Smooth muscle cell (in vitro differentiated cells): ENCODE data around the gene RFPL4A. TPM values are rescaled to one million over a fixed set of nuclear protein-coding genes. Genes with fewer than 3 reads are reported as not detected.
"Not testable (repeated sequence)": the region's sequence is repeated elsewhere in the genome, so short reads cannot be mapped to it uniquely, and the experiment has no call there.

Experiments used
- DNase-seq: peaks from one replicate; lab custom pipeline; 2025; ENCODE audit not compliant: unreplicated experiment; lab: John Stamatoyannopoulos, UW
- H2AFZ ChIP-seq: fragments of 200-600 bp; sonication (generic); 2 replicates; pipeline ENCODE4 v1.6.0; 2016; ENCODE audit warnings: antibody characterized with exemption, low read depth, mild to moderate bottlenecking
- H3F3A ChIP-seq: fragments of 200-600 bp; sonication (generic); 2 replicates; pipeline ENCODE4 v1.6.0; 2017; ENCODE audit warnings: antibody characterized with exemption, low read depth
- H3K27ac ChIP-seq: fragments of 200-600 bp; sonication (generic); 2 replicates; pipeline ENCODE4 v1.5.1; 2016; ENCODE audit warnings: low read depth, mild to moderate bottlenecking
- H3K27me3 ChIP-seq: fragments of 200-600 bp; sonication (generic); 2 replicates; pipeline ENCODE4 v1.6.1; 2016; ENCODE audit warnings: low read depth, mild to moderate bottlenecking
- H3K36me3 ChIP-seq: fragments of 200-600 bp; sonication (generic); 2 replicates; pipeline ENCODE4 v1.5.1; 2016; ENCODE audit warnings: low read depth
- H3K4me1 ChIP-seq: fragments of 200-600 bp; sonication (generic); 2 replicates; pipeline ENCODE4 v1.5.1; 2016; ENCODE audit warnings: low read depth
- H3K4me2 ChIP-seq: fragments of 200-600 bp; sonication (generic); 2 replicates; pipeline ENCODE4 v1.6.0; 2016; ENCODE audit warnings: mild to moderate bottlenecking
- H3K4me3 ChIP-seq: fragments of 200-600 bp; sonication (generic); 2 replicates; pipeline ENCODE4 v1.5.1; 2016; ENCODE audit warnings: mild to moderate bottlenecking
- H3K79me2 ChIP-seq: fragments of 200-600 bp; sonication (generic); 2 replicates; pipeline ENCODE4 v1.6.0; 2016; ENCODE audit warnings: low read depth, mild to moderate bottlenecking
- H3K9ac ChIP-seq: fragments of 200-600 bp; sonication (generic); 2 replicates; pipeline ENCODE4 v1.6.0; 2016; ENCODE audit warnings: low read depth
- H3K9me3 ChIP-seq: fragments of 200-600 bp; sonication (generic); replicated peaks from 2 replicates; pipeline ENCODE4 v1.5.1; 2016; ENCODE audit warnings: low read depth
- H4K20me1 ChIP-seq: fragments of 200-600 bp; sonication (generic); 2 replicates; pipeline ENCODE4 v1.6.0; 2016; ENCODE audit warnings: low read depth
- WGBS: methylation state at CpG from one replicate; pipeline ENCODE4 v1.1.7; 2016; ENCODE audit warnings: low lambda C conversion rate; 5-methylcytosine and 5-hydroxymethylcytosine counted together
- polyA plus RNA-seq: library from polyadenylated mRNA; unstranded; fragments of >200 nt; fragmentation: Nextera tagmentation; extraction: Ambion mirVana; gene quantifications from 2 replicates; pipeline ENCODE4 v1.2.1, GENCODE V29; 2016
- total RNA-seq: library from RNA; depleted of rRNA; stranded (reverse); fragments of >200 nt; gene quantifications from 2 replicates; pipeline ENCODE4 v1.2.3, GENCODE V29; 2014
- TF ChIP-seq, protein P1 (sequence below): fragments of 200-600 bp; sonication (generic); IDR thresholded peaks from 2 replicates; pipeline ENCODE4 v1.5.1; 2017; ENCODE audit warnings: borderline replicate concordance, mild to moderate bottlenecking, antibody characterized with exemption; ENCODE audit not compliant: insufficient read depth, poor library complexity, severe bottlenecking

RFPL4A gene
- total RNA-seq: not detected in 2 replicates
- not detected in 2 replicates for polyA plus RNA-seq

DNA sequence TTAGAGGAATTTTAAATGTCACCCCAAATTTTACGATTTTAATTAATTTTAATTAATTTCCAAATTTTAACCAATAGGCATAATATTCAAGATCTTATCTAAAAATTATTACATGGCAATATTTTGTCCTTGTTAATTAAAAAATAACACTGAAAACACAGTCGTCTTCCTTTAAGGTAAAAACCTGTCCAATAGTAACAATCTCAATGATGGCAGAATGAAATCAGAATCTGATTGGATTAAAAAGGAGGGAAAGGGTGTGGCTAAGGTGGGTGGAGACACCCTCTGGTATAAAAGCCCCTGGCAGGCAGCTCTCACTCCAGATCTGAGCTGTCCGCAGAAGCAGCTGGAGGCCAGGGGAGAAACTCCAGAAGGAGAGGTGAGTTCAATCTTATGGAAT lies at the start of gene RFPL4A:
Gene RFPL4A, plus strand, starts transcription at position 301 of the 400 bp plus-strand sequence. CDS start 2,704 bp downstream, outside the sequence.
- WGBS: 80% methylated on average over 3 of the region's 3 CpGs
- not testable (repeated sequence) for H3K79me2 ChIP-seq, H3K4me1 ChIP-seq, H3K4me2 ChIP-seq, H3K27ac ChIP-seq, H3F3A ChIP-seq, H4K20me1 ChIP-seq, H3K4me3 ChIP-seq, H3K27me3 ChIP-seq, DNase-seq, H3K9me3 ChIP-seq, H3K9ac ChIP-seq, H3K36me3 ChIP-seq, H2AFZ ChIP-seq

DNA sequence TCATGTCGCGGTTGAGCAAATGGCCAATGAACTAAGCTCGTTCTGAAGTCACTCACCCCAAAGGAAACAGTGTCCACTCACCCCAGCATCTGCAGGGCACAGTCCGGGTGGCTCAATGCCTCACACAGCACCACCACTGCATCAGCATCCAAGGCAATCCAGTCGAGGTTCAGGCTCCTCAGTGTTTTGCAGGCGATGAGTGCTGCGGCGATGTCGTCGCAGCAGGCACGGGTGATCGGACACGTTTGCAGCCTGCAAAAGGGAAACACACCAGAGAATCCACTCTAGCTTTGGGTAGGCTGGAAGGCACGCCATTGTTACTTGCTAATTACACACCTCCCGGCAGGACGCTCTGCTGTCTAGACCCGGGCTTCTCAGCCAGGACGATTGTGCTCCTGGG lies 47.2 kb upstream of the RFPL4A start:
- Histone ChIP-seq H3K4me1 (no peaks in the 10 kb centered on the region), H2AFZ (no peak overlapping the region), H4K20me1 (no peaks in the 10 kb centered on the region), H3K4me3 (no peak overlapping the region), H3K4me2 (no peak overlapping the region), H3F3A (no peaks in the 10 kb centered on the region), H3K9ac (no peak overlapping the region), H3K27ac (no peak overlapping the region), H3K27me3 (no peaks in the 10 kb centered on the region), H3K9me3 (no peaks in the 10 kb centered on the region), H3K79me2 (no peaks in the 10 kb centered on the region), H3K36me3 (no peaks in the 10 kb centered on the region)
- TF ChIP-seq, protein P1, sequence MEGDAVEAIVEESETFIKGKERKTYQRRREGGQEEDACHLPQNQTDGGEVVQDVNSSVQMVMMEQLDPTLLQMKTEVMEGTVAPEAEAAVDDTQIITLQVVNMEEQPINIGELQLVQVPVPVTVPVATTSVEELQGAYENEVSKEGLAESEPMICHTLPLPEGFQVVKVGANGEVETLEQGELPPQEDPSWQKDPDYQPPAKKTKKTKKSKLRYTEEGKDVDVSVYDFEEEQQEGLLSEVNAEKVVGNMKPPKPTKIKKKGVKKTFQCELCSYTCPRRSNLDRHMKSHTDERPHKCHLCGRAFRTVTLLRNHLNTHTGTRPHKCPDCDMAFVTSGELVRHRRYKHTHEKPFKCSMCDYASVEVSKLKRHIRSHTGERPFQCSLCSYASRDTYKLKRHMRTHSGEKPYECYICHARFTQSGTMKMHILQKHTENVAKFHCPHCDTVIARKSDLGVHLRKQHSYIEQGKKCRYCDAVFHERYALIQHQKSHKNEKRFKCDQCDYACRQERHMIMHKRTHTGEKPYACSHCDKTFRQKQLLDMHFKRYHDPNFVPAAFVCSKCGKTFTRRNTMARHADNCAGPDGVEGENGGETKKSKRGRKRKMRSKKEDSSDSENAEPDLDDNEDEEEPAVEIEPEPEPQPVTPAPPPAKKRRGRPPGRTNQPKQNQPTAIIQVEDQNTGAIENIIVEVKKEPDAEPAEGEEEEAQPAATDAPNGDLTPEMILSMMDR: no peak
- DNase-seq: no peak
- WGBS: 88% methylated on average over 18 of the region's 18 CpGs

DNA sequence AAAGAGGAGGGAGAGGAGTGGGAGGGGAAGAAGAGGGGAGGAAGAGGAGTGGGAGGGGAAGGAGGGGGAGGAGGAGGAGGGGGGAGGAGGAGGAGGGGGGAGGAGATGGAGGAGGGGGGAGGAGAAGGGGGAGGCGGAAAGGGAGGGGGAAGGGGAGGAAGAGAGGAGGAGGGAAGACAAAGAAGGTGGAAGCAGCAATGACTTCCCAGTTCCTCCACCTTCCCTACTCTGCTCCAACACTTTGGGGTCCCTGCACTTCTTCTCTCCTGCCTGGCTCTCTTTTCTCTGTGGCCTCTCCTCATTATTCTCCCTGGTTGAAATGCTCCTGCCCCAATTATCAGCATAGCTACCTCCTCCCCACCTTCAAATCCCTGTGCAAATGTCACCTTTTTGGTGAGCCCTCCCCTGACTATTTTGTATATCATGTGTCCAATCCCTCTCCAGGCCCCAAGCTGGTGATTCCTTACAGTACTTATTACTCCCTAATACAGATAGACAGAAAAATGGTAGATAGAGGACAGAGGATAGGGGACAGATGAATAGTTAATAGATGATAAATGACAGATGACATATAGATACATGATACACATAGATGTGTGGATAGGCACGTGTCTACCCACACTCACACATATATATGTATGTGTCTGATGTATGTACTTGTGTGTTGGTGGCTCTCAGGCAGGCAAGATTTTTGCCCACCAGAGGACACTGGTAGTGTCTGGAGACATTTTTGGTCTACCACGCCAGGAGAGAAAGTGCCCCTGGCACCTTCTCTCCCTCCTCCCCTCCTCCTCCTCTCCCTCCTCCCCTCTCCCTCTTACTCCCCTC lies 45.9 kb upstream of the RFPL4A start:
- H3K36me3 ChIP-seq: no peaks in the 10 kb centered on the region
- WGBS: 81% methylated on average over 2 of the region's 3 CpGs
- no peak overlapping the region for H3K9ac ChIP-seq
- no peaks in the 10 kb centered on the region for H3F3A ChIP-seq
- H3K4me2 ChIP-seq: no peak overlapping the region
- no peaks in the 10 kb centered on the region for H3K79me2 ChIP-seq
- TF ChIP-seq, protein P1: no peak
- no peaks in the 10 kb centered on the region for H3K4me1 ChIP-seq
- no peak overlapping the region for H3K27ac ChIP-seq
- H4K20me1 ChIP-seq: no peaks in the 10 kb centered on the region
- H2AFZ ChIP-seq: no peak overlapping the region
- no peak for DNase-seq
- no peaks in the 10 kb centered on the region for H3K27me3 ChIP-seq
- no peaks in the 10 kb centered on the region for H3K9me3 ChIP-seq
- no peak overlapping the region for H3K4me3 ChIP-seq

- Histone ChIP-seq H4K20me1 (no peaks in the 10 kb centered on the region), H3K27me3 (no peaks in the 10 kb centered on the region), H2AFZ (no peak overlapping the region), H3K9ac (no peak overlapping the region), H3K4me2 (no peak overlapping the region), H3K4me3 (no peak overlapping the region), H3K79me2 (no peaks in the 10 kb centered on the region), H3K9me3 (peaks cover 5% of the 10 kb centered on the region), H3K4me1 (no peaks in the 10 kb centered on the region), H3K36me3 (no peaks in the 10 kb centered on the region), H3K27ac (no peak overlapping the region), H3F3A (no peaks in the 10 kb centered on the region)
- WGBS: 87% methylated on average over 15 of the region's 15 CpGs
- no peak for DNase-seq
- TF ChIP-seq, protein P1: no peak
Measured at GRCh38 chr19:55716531-55716930, 42.4 kb upstream of the RFPL4A start.
